Cardiac muscle cell (in vitro differentiated cells and primary cell): ENCODE results near the gene COG5. TPM values are rescaled to one million over a fixed set of nuclear protein-coding genes. Genes with fewer than 3 reads are reported as not detected.

Experiments
- DNase-seq, 2 donors: peaks; one replicate each; pipeline versions ENCODE4 v3.0.0 to v3.0.0-alpha.2; 2010 to 2017; ENCODE audit warnings: low read depth in 1 of 2, low spot score in 1 of 2
- H3K27ac ChIP-seq: fragments of 200-600 bp; sonication (generic); 2 replicates; pipeline ENCODE4 v1.5.1; 2016
- H3K27me3 ChIP-seq: fragments of 200-600 bp; sonication (generic); 2 replicates; pipeline ENCODE4 v1.6.0; 2016; ENCODE audit warnings: control low read depth
- H3K36me3 ChIP-seq: fragments of 200-600 bp; sonication (generic); 2 replicates; pipeline ENCODE4 v1.5.1; 2016; ENCODE audit warnings: control low read depth
- H3K4me1 ChIP-seq: fragments of 200-600 bp; sonication (generic); 2 replicates; pipeline ENCODE4 v1.8.1; 2017; ENCODE audit warnings: low read depth, mild to moderate bottlenecking, mixed run types
- H3K4me3 ChIP-seq: fragments of 200-600 bp; sonication (generic); 2 replicates; pipeline ENCODE4 v1.5.1; 2016; ENCODE audit warnings: mild to moderate bottlenecking
- H3K9me3 ChIP-seq: fragments of 200-600 bp; sonication (generic); 2 replicates; pipeline ENCODE4 v1.5.1; 2017; ENCODE audit warnings: low read depth, mild to moderate bottlenecking, control low read depth
- polyA plus RNA-seq: library from polyadenylated mRNA; unstranded; fragments of >200 nt; fragmentation: Nextera tagmentation; extraction: Ambion mirVana; gene quantifications from 2 replicates; pipeline ENCODE4 v1.2.1, GENCODE V29; 2016
- total RNA-seq: library from RNA; depleted of rRNA; stranded (reverse); fragments of >200 nt; gene quantifications from 2 replicates; pipeline ENCODE4 v1.2.3, GENCODE V29; 2016
- TF ChIP-seq, protein P1 (sequence below): IDR thresholded peaks from 2 replicates; pipeline ENCODE4 v1.5.1; 2012; ENCODE audit warnings: low read depth, mild to moderate bottlenecking, low read length

Gene COG5
- 63.1 and 69.1 TPM in 2 replicates for total RNA-seq
- 20.4 and 26.2 TPM in 2 replicates for polyA plus RNA-seq

DNA sequence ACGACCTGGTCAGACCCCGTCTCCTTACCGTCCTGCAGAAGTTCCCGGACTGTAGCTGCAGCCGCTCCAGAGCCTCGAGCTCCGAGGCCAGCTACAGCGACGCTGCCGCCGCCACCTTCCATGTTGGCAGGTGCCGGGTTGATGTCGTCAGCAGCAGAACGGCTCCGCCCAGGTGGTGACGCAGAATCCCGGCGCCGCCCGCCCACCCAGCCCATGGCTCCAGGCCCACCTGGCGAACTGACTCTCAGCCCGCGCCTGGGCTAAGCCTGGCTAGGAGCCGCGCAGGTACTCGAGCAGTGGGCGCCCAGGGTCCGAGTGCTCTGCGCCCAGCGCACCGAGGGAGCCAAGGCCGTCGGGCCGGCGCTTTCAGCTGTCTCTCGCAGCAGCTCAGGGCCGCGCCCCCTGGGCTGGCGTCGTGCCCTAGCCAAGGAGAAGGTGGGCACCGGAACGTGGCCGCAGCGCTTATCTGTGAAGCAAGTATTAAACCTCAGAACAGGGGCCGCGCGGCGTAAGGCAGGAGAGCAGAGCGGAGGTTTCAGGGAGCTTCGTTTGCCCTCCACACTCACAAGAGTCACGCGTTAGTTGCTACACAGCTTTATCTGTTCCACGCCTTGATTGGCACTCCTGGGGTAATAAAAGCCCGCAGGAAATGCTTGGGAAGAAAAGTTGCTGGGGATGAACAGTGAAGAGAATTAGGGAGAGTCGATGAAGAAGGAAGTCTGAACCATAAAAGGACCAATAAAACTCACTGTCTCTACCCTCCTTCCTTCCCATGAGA lies at the start of gene COG5, which contains the start of gene DUS4L:
Gene COG5 (minus strand): TSS at position 146 of the 778 bp plus-strand sequence. CDS start 24 bp downstream, at position 122.
Gene DUS4L (plus strand): TSS at position 197 of the 778 bp plus-strand sequence. CDS start 3,100 bp downstream, outside the sequence.
- Histone ChIP-seq H3K4me3 (peak within 1 kb of the TSS; percentile 78), H3K4me1 (peaks cover 8% of the 10 kb centered on the region), H3K9me3 (no peaks in the 10 kb centered on the region), H3K27ac (peak within 1 kb of the TSS; percentile 96), H3K36me3 (no peaks in the 10 kb centered on the region), H3K27me3 (no peaks in the 10 kb centered on the region)
- TF ChIP-seq, protein P1, sequence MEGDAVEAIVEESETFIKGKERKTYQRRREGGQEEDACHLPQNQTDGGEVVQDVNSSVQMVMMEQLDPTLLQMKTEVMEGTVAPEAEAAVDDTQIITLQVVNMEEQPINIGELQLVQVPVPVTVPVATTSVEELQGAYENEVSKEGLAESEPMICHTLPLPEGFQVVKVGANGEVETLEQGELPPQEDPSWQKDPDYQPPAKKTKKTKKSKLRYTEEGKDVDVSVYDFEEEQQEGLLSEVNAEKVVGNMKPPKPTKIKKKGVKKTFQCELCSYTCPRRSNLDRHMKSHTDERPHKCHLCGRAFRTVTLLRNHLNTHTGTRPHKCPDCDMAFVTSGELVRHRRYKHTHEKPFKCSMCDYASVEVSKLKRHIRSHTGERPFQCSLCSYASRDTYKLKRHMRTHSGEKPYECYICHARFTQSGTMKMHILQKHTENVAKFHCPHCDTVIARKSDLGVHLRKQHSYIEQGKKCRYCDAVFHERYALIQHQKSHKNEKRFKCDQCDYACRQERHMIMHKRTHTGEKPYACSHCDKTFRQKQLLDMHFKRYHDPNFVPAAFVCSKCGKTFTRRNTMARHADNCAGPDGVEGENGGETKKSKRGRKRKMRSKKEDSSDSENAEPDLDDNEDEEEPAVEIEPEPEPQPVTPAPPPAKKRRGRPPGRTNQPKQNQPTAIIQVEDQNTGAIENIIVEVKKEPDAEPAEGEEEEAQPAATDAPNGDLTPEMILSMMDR = no peak
- peak; percentile 86 to 89 for DNase-seq

GRCh38 chr7:107613439-107613838 lies 49.7 kb upstream of the COG5 start:
- H3K27ac ChIP-seq = no peak overlapping the region
- DNase-seq = no peak
- peaks cover 13% of the 10 kb centered on the region for H3K36me3 ChIP-seq
- no peaks in the 10 kb centered on the region for H3K9me3 ChIP-seq
- H3K27me3 ChIP-seq = no peaks in the 10 kb centered on the region
- no peak overlapping the region for H3K4me3 ChIP-seq
- no peaks in the 10 kb centered on the region for H3K4me1 ChIP-seq
- TF ChIP-seq, protein P1 = no peak

- H3K27me3 ChIP-seq = no peaks in the 10 kb centered on the region
- H3K27ac ChIP-seq = no peak overlapping the region
- H3K36me3 ChIP-seq = peaks cover 10% of the 10 kb centered on the region
- TF ChIP-seq, protein P1 = no peak
- peak in 1 of 2 donors; percentile 73 for DNase-seq
- H3K4me3 ChIP-seq = no peak overlapping the region
- no peaks in the 10 kb centered on the region for H3K4me1 ChIP-seq
- no peaks in the 10 kb centered on the region for H3K9me3 ChIP-seq
Observed at GRCh38 chr7:107610323-107610722, 46.6 kb upstream of the COG5 start.

DNA sequence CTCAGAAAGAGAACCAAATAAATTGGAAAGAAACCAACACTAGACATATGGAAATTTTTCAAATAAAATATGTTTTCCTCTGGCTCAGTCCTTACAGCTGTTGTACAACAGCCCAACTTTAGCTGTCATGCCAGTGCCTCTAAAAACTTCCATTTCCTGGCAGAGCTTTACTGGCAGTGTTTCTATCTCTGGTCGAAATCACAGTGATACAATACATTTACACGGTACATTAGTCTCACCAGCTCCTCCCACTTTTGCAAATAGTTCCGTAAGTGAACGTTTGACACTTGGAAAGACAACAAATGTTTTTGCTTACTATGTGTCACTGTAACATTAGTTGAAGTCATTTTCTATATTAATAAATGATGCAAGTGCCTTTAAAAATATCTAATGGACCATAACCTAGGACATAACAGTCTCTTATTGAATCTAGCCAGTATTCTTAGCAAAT lies 46.1 kb upstream of the COG5 start:
- TF ChIP-seq, protein P1 = no peak
- no peaks in the 10 kb centered on the region for H3K4me1 ChIP-seq
- H3K27ac ChIP-seq = no peak overlapping the region
- no peaks in the 10 kb centered on the region for H3K9me3 ChIP-seq
- peaks cover 10% of the 10 kb centered on the region for H3K36me3 ChIP-seq
- DNase-seq = peak in 1 of 2 donors; percentile 48
- no peaks in the 10 kb centered on the region for H3K27me3 ChIP-seq
- H3K4me3 ChIP-seq = no peak overlapping the region

GRCh38 chr7:107606303-107606702 lies 42.6 kb upstream of the COG5 start:
- Histone ChIP-seq H3K9me3 (no peaks in the 10 kb centered on the region), H3K36me3 (peaks cover 8% of the 10 kb centered on the region), H3K27me3 (no peaks in the 10 kb centered on the region), H3K4me1 (no peaks in the 10 kb centered on the region), H3K4me3 (no peak overlapping the region), H3K27ac (no peak overlapping the region)
- DNase-seq = no peak
- TF ChIP-seq, protein P1 = no peak
